HG02571 (cell line): ENCODE results near the gene IMPG2.

ENCODE experiments used
- ATAC-seq: cut with Tn5 transposase; IDR thresholded peaks from one replicate; pipeline ENCODE4 v1.9.1; 2021; ENCODE audit warnings: mild to moderate bottlenecking, moderate library complexity; ENCODE audit not compliant: unreplicated experiment

IMPG2 gene

DNA sequence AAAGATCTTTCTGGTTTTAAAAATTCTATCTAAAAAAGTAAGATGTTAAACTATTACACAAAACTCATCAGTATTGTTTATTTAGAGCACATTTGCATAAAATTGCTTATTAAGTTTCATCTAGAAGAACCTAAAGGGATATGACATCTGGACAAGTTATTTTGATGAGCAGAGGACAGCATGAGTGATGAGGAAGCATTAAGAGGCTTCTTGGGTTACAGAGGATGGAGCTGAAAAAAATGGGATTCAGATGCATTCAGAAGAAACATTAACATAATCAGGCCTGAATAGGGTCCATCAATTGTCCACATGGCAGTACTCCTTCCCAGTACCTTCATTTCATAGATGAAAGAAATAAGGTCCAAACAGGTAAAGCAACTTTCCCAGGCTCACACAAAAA, 41.6 kb downstream of the IMPG2 start:
- no peak for ATAC-seq

DNA sequence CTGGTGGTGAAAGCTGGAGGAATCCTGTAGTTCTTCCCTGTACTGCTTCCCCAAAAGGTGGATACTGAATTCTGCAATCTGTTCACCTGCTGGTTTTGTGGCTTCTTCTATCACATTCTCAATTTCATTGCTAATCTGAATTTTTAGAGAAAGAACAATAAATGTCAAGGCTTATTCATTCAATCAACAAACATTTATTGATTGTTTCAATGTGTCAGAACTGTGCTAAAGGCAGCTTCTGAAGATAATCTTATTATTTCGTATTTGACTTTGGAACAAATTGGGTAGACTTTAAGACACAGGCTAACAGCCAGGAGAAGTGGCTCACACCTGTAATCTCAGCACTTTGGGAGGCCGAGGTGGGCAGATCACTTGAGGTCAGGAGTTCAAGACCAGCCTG, 46.8 kb downstream of the IMPG2 start:
- no peak for ATAC-seq

DNA sequence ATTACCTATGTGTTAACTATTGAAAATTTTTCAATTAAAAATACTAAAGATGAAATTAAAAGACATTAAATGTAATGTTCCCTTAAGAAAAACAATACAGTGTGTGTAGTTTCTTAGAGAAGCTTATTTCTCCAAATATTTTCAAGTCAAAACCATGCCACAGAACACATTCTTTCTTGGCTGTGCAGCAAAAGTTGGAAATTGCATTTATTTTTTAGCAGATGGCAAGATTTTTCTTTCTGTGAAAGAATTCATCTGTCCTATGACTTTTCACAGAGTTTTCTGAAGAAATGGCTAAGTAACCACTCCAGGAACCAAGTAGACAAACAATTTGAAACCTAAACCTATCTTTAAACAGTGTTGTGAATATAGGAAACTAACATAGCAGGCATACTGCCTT, 47.2 kb downstream of the IMPG2 start:
- ATAC-seq, result no peak

DNA sequence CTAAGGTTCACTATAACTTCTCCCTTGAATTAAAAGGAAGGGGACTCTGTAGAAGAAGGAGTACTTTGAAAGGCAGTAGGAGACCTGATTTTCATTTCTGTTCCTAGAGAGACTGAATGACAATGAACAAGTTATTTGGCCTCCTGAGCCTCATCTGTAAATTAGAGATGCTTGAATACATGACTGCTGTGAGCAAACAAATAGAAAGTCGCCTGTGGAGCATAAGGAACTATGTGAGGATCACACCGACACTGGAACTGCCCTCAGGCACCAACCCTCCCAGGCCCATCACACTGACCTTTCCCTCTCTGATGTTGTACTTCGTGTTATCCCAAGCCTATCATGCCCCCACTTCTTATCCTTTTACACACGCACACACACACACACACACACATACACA, 48.6 kb downstream of the IMPG2 start:
- ATAC-seq, result no peak

DNA sequence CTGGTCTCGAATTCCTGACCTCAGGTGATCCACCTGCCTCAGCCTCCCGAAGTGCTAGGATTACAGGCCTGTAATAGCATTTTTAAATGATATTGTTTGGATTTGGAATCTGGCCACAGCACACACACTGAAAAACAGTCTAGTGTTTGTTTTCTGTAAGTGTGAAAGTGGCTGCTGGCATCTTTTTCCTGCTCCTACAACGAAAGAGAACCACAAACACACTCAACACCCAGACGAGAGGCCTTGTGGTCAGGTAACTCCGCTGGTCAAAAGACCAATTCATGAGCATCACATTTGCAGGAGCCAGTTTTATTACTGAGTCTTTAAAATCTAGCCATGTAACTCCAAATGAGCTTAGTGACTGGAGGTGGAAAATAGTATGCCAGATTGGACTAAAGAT, 50.2 kb downstream of the IMPG2 start:
- ATAC-seq, result no peak

DNA sequence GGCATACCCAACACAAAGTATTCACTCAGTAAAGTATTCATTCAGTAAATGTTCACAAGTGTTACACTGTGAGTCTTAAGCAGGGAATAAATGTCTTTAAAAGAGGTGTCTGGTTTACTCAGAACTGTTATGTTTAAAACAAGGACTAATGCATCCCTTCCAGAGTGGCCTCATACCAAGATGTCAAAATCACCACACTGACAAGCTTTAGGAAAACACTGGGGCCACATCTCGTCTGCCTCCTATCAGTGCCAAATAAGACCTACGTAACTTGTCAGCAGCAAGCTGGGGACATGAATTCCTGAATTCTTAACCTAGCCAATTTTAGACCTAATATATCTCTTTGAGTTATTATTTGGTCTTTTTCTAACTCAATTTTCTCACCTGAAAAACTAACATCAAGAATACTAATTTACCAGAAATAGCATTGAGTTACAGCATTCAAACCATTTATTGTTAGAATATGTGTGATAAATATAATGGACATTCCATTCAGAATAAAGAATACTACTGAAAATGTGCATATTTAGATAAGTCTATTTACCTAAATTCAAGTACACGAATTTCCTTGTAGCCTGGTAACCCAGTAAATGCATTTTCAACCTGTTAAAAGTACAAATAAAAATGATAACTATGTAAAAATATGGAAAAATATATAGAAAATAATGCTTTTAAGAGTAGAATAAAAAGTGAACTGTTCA, 51.3 kb downstream of the IMPG2 start:
- no peak for ATAC-seq

DNA sequence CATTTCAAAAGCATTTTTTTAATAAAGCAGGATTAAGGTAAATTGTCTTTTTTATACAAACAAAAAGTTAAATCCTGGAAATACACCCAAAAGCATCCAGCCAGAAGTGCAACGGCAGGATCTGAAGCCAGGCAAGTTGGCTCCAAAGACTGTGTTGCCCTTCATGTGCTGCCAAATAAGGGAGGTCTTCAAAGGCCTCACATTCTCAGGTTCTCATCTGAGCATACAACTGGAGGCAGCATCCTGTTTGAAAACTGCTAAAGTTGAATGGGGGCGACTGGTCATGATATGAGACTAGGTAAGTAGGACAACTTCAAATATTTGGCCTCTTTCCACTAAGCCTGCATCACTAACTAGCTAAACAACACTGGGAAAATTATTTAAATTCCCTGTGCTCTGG, 52.2 kb downstream of the IMPG2 start:
- ATAC-seq, result no peak

DNA sequence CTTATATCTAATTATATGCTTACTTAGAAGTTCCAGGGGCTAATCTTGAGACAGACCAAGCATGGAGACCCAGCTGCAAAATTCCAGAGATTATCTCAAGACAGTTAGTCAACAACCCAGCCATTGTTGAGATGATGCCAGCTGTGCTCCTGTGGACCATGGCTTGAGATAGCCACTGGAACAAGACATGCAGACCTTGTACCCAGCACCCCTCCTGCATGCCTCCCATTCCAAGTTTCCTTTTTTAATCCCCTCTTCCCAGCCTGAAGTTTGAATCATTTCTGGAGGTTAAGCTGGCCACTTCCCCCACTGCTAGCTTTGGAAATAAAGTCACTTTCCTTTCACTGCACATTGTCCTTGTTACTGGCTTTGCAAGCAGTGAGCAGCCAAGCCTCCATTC, 53.8 kb downstream of the IMPG2 start:
- no peak for ATAC-seq

DNA sequence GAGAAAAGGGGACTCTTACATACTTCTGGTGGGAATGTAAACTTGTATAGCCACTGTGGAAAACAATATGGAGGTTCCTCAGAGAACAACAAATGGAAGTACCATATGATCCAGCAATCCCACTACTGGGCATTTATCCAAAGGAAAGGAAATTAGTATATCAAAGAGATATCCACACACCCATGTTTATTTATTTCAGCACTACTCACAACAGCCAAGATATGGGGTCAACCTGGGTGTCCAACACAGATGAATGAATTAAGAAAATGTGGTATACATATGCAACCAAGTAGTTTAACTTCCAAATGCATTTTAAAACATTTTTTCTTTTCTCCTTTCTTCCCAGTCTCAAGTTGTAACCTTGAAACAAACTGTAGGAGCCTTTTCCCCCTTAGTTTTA, 54.3 kb downstream of the IMPG2 start:
- ATAC-seq, result no peak

DNA sequence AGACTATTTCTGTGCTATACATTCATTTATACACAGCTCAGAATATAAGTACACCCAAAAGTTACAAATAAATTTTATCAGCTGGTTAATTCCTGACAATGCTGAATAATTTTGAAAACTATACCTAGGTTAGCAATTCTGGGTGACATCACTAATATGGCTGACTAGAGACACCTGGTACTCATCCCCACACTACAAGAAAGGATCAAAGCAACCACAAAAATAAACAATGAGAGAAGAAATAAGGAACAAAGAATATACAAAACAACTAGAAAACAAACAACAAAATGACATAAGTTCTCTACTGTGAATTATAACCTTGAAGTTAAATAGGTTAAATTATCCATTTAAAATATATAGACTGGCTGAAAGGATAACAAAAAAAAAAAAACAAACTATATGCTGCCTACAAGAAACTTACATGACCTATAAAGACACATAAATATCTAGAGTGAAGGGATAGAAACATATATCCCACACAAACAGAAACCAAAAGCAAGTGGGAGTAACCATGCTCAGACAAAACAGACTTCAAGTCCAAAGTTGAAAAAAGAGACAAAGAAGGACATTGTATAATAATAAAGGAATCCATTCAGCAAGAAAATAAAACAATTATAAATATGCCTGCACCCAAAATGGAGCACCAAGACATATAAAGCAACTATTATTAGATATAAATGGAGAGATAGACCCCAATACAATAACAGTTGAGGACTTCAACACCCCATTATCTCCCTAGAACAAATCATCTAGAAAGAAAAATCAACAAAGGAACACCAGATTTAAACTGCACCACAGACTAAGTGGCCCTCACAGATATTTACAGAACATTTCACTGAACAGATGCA, 57.8 kb downstream of the IMPG2 start:
- peak; percentile 73 for ATAC-seq

DNA sequence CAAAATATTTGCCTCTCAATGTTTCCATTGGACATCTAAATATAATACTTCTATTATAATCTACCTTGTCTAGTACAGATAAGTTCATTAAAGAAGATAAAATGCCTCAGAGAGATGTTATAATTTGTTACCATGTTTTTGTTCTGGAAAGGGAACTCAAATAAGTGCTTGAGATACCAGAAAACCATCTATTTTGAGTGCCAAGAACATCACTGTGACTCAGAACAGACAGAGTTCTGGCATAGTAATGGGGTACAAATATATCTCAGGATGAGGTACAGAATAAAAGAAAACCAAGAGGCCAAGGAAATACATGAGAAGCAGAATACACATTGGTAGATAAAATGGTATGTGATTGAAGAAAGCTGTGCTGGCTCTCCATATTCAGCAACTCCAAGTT, 58.9 kb downstream of the IMPG2 start:
- no peak for ATAC-seq

DNA sequence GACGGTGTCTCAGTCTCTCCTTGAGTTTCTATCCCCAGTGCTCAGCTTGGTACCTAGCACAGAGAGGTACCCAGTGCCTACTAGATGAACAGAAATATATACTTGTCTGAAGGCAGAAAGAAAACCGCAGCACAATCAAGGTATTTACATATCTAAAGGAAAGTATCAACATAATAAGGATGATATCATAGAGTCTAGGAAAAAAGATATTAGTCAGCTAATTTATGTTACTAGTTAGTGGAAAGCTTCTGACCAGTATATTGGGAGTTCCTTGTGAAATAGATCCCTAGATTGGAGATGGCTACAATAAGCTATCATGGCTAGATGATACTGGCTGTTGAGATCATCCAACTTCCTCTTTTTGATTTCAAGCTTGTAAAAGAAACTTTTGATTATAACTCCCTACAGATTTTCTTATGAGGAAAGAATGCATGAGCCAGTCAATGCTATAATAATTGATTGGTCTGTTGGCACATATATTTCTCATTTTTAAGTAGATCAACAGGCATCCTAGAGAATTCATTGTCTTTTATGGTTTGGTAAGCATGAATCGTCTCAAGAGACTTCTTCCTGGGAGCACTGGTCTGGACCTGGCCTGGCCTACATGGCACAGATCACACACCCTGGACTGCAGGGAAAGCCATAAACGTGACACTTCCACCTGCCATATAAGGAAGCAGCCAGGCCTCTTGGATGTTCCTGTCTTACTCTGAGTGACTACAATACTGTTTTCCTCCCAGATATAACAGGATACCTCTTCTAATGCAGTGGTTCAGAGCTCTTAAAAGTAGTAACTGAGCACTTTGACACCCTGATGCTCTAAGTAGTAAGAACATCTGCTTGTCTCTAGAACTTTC, 60.7 kb downstream of the IMPG2 start:
- ATAC-seq, result no peak

DNA sequence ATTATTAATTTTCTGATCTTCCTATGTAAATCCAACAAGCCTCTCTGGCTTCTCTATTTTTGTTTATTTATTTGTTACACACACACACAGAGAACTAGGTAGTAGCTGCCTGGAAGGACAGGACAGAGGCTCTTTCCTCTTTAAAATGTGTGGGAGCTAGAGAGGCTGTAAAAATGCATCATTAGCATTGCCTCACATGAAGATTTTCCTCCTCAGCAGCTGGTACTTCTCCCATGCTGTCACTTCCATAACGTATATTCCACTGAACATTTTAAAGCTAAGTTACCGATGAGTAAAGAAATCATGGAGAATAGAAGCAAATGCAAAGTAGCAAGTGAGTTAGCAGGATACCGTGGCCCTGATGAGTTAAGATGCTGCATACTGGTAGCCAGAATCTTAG, 63.9 kb downstream of the IMPG2 start:
- ATAC-seq, result no peak

DNA sequence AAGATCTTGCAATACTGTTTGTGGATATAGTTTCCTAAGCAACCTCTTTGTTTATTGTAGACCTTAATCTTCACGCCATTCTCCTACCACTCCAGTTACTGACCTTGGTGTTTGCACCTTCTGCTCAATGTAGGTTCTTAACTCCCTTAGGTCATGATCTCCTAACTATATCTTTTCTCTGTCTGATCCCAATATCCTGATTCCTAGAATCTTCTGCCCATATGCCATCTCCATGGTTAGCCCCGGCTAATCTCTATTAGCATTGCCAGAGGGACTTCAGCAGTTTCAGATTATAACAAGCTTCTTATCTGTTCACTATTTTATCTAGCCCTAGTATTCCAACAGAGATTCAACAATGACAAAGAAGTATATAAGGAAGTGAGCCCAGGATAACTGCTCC, 64.9 kb downstream of the IMPG2 start:
- no peak for ATAC-seq

DNA sequence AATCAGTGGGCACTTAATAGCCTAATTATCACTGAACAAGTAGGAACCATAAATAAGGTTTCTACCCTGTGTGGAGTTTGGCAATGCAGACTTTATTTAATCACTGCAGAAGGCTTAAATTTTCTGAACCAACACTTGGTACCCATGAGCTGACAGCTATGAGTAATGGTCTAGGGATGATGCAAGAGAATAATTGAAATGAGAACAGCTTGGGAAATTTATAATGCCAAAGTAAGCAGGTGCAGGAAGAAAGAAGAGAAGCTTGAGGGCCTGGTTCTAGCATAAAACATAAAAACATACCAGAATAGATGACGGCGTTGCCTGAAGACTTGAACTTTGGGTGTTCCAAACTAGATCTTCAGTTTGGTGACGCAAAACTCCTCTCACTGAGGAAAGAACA, 67.0 kb downstream of the IMPG2 start:
- no peak for ATAC-seq

DNA sequence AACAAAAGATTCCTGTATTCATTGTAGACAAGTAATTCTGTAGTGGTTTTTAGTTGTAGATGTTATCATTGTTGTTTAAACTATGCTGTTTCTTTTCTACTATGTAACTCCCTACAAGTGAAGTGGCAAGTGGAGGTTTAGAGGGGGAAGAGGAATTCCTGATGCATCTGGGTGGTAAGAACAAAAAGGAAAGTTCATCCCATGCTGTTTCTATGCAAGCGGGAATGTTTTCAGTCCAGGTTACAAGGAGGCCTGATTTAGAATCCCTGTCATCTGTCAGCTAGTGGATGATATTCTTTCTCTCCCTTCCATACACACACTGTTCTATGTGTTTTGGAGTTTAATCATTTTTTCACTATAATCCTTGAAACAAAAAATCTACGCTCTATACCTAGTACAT, 67.4 kb downstream of the IMPG2 start:
- no peak for ATAC-seq

DNA sequence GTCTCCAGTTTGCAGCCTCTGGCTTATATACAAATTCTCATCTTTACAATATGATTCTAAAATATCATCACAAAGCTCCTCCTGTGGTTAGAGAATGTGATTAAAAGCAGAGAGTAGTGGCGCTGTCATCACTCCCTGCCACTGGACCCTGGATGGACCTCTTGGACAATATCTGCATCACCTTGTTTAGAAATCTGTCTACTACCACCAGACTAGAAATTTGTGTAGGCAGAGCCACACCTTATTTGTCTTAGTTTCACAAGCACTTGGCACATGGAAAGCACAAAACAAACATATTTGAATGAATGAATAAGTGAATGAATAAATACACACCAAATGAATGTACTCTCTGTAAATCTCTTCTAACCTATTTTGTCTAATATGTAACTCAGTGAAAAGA, 68.1 kb downstream of the IMPG2 start:
- no peak for ATAC-seq

DNA sequence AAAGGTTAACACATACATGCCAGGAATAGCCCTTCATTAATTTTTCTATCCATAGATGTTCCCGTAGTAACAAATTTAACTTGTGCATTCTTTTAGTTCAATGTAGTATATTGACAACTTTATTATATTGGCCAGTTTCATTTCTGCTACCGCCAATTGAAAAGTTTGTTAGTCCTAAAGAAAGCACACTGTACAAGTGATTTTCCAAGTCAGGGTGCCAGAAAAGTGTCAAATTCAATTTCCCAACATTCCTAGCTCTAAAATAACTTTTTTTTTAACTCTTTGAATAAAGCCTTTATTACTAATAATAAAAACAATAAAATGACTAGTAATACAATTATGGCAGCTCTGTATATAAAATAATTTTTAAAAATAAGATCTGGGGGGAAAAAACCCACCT, 68.9 kb downstream of the IMPG2 start:
- no peak for ATAC-seq

DNA sequence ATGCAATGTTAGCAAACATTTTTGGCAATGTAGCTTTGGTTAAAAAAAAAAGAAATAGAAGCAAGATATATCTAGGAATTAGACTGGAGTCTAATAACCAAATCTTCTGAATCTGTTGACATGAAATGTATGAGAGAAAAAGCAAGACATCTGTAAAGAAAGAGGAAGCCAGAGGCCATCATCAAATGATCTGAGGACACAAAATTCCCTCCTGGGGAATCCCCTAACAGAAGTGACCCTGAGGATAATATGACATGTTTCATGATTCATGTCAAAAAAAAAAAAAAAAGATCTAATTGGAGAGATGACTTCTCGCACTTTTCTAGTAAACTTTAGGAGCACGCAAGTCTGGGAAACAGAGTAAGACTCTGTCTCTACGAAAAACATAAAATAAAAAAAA, 70.9 kb downstream of the IMPG2 start:
- no peak for ATAC-seq

DNA sequence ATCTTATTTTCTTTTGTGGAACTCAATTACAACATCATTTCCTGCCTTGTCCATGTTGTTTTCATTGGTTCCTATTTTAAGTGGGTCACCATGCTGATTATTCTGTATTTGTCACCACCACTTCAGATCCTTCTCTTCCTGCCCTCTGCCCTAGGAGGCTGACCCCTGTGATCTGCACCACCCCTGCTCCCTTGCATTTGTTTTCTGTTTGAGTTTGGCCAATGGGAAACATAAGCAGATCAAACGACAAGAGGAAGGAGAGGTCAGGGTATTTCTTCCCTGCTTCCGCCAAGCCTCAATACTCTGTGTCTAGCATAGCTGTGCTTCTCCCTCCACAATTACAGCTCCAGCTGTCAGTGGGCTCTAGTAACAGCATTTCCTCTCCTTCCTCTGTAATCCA, 71.6 kb downstream of the IMPG2 start:
- ATAC-seq, result no peak

DNA sequence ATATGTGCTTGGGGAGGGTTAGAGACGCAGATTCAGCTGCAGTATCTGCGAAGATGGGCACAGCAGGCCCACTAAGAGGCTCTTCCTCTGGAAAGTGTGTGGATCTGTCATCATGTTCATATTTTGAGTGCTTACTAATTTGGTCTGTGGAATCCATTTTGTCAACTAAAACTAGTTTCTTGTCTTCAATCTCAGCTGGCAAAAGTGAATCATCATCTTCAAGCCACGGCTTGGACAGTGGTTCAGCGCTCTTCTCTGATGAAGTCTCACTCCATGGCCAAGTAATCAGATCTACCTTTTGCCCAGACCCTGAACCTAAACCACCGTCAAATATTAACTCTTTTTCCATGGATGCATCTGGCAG, 76.2 kb downstream of the IMPG2 start:
- ATAC-seq, result no peak
